ENCODE results near the gene NCAN. TPM values are rescaled to one million over a fixed set of nuclear protein-coding genes. Genes with fewer than 3 reads are reported as not detected.

Gene NCAN
- total RNA-seq, 1 donor from 2014 or later: 0.02 TPM

DNA sequence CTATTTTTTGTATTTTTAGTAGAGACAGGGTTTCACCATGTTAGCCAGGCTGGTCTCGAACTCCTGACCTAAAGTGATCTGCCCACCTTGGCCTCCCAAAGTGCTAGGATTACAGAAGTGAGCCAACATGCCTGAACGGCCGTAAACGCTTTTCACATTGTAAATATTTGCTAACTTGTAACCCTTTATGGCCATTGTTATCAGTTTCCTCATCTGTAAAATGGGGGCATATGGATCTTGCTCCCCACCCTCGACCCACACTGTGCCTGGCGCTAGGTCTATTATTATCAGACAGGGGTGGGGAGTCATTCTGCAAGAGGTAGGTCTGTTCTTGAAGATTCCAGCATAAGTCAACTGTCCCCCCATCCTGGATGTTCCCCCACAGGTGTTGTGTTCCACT, 11.9 kb downstream of the NCAN start:
- Mint-ChIP-seq H3K9me3 (no peaks in the 10 kb centered on the region), H3K4me3 (no peak overlapping the region)

DNA sequence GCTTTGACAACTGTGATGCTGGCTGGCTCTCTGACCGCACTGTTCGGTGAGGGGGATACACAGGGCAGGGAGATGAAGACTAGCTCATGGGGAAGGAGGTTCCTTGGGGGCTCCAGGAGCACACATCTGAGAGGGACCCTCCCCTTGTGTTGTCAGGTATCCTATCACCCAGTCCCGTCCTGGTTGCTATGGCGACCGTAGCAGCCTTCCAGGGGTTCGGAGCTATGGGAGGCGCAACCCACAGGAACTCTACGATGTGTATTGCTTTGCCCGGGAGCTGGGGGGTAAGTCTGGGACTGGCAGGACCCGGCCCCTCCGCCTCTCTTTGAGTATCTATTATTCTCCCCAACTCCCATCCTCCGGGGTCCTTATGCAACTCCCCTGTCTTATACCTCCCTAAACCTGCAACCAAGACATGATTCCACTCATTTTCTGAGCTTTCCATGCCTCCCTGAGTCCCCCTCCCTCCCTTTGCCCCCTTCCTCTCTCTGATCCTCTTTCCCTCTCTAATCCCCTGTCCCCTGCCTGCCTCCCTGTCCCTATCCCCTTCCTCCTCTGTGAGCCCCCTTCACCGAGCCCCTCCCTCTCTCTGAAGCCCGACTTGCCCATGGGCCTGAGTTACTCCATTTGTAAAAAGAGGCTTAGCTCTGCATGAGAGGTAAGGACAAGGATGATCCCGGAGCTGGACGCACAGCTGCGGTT, 12.5 kb downstream of the NCAN start:
- Mint-ChIP-seq H3K36me3 (no peaks in the 10 kb centered on the region), H3K4me1 (no peaks in the 10 kb centered on the region), H3K27me3 (ENCODE audit: low read depth) (peaks cover 71% of the 10 kb centered on the region), H3K4me3 (no peak overlapping the region), H3K9me3 (no peaks in the 10 kb centered on the region), H3K27ac (no peak overlapping the region)
- DNase-seq (ENCODE audit: low spot score in 2 of 2, unreplicated experiment in 2 of 2): no peak
- TF ChIP-seq, protein P1, sequence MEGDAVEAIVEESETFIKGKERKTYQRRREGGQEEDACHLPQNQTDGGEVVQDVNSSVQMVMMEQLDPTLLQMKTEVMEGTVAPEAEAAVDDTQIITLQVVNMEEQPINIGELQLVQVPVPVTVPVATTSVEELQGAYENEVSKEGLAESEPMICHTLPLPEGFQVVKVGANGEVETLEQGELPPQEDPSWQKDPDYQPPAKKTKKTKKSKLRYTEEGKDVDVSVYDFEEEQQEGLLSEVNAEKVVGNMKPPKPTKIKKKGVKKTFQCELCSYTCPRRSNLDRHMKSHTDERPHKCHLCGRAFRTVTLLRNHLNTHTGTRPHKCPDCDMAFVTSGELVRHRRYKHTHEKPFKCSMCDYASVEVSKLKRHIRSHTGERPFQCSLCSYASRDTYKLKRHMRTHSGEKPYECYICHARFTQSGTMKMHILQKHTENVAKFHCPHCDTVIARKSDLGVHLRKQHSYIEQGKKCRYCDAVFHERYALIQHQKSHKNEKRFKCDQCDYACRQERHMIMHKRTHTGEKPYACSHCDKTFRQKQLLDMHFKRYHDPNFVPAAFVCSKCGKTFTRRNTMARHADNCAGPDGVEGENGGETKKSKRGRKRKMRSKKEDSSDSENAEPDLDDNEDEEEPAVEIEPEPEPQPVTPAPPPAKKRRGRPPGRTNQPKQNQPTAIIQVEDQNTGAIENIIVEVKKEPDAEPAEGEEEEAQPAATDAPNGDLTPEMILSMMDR (IDR thresholded peaks at IDR 0.05; ENCODE audit: unreplicated experiment): no peak

More for the DNA sequence above, 11.9 kb downstream of the NCAN start:
- Mint-ChIP-seq H3K36me3 (no peaks in the 10 kb centered on the region), H3K4me1 (no peaks in the 10 kb centered on the region), H3K27ac (no peak overlapping the region), H3K27me3 (ENCODE audit: low read depth) (peaks cover 68% of the 10 kb centered on the region)
- DNase-seq (ENCODE audit: low spot score in 2 of 2, unreplicated experiment in 2 of 2): no peak
- TF ChIP-seq, protein P1 (IDR thresholded peaks at IDR 0.05; ENCODE audit: unreplicated experiment): no peak

DNA sequence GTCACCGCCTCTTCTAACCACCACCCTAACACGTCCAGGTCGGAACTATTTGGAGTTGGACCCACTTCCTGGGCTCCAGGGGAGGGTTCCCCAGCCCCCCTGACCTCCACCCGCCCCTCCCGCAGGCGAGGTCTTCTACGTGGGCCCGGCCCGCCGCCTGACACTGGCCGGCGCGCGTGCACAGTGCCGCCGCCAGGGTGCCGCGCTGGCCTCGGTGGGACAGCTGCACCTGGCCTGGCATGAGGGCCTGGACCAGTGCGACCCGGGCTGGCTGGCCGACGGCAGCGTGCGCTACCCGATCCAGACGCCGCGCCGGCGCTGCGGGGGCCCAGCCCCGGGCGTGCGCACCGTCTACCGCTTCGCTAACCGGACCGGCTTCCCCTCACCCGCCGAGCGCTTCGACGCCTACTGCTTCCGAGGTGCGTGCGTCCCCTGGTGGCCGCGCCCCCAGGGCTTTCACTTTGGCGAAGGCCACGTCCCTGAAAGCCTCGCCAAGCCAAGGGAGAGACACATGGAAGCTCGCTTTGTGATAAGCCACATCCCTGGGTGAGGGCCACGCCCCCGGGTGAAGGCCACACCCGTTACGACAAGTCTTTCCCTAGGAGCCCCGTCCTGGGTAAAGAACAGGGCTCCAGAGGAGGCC, 13.2 kb downstream of the NCAN start:
- TF ChIP-seq, protein P1 (IDR thresholded peaks at IDR 0.05; ENCODE audit: unreplicated experiment): peak; percentile 52
- no peaks in the 10 kb centered on the region for H3K4me1 Mint-ChIP-seq
- DNase-seq (ENCODE audit: low spot score in 2 of 2, unreplicated experiment in 2 of 2): peak; percentile 45 to 73
- H3K27me3 Mint-ChIP-seq (ENCODE audit: low read depth): peaks cover 72% of the 10 kb centered on the region
- H3K36me3 Mint-ChIP-seq: no peaks in the 10 kb centered on the region
- H3K4me3 Mint-ChIP-seq: peak overlapping the region; percentile 52
- H3K27ac Mint-ChIP-seq: no peak overlapping the region
- no peaks in the 10 kb centered on the region for H3K9me3 Mint-ChIP-seq

DNA sequence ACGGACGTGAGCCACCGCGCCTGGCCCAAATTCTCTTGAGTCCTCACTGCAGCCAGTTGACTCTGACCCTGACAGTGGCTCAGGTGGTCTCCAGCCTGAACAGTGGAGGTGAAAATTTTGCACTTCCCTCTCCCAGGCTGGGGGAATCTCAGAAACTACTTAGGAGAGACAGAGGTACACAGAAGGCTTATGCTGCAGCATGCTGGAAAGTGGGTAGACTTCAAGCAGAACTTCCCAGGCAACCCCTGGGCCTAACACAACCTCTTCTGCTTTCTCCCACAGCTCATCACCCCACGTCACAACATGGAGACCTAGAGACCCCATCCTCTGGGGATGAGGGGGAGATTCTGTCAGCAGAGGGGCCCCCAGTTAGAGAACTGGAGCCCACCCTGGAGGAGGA, 14.4 kb downstream of the NCAN start:
- no peak overlapping the region for H3K4me3 Mint-ChIP-seq
- H3K9me3 Mint-ChIP-seq: no peaks in the 10 kb centered on the region
- H3K36me3 Mint-ChIP-seq: no peaks in the 10 kb centered on the region
- TF ChIP-seq, protein P1 (IDR thresholded peaks at IDR 0.05; ENCODE audit: unreplicated experiment): no peak
- H3K27me3 Mint-ChIP-seq (ENCODE audit: low read depth): peaks cover 71% of the 10 kb centered on the region
- no peaks in the 10 kb centered on the region for H3K4me1 Mint-ChIP-seq
- no peak for DNase-seq (ENCODE audit: low spot score in 2 of 2, unreplicated experiment in 2 of 2)
- no peak overlapping the region for H3K27ac Mint-ChIP-seq

DNA sequence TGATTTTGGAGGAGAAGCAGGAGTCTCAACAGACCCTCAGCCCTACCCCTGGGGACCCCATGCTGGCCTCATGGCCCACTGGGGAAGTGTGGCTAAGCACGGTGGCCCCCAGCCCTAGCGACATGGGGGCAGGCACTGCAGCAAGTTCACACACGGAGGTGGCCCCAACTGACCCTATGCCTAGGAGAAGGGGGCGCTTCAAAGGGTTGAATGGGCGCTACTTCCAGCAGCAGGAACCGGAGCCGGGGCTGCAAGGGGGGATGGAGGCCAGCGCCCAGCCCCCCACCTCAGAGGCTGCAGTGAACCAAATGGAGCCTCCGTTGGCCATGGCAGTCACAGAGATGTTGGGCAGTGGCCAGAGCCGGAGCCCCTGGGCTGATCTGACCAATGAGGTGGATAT, 14.9 kb downstream of the NCAN start:
- H3K4me3 Mint-ChIP-seq: no peak overlapping the region
- peaks cover 71% of the 10 kb centered on the region for H3K27me3 Mint-ChIP-seq (ENCODE audit: low read depth)
- no peaks in the 10 kb centered on the region for H3K36me3 Mint-ChIP-seq
- DNase-seq (ENCODE audit: low spot score in 2 of 2, unreplicated experiment in 2 of 2): no peak
- H3K4me1 Mint-ChIP-seq: no peaks in the 10 kb centered on the region
- no peaks in the 10 kb centered on the region for H3K9me3 Mint-ChIP-seq
- H3K27ac Mint-ChIP-seq: no peak overlapping the region
- TF ChIP-seq, protein P1 (IDR thresholded peaks at IDR 0.05; ENCODE audit: unreplicated experiment): no peak

Data from mesothelial cell of epicardium (in vitro differentiated cells).